ENCODE data around the gene COL27A1. TPM values are rescaled to one million over a fixed set of nuclear protein-coding genes. Genes with fewer than 3 reads are reported as not detected.

COL27A1 gene
- total and polyA plus RNA-seq, 2 experiments from 2014 or later = 10.5 to 18.0 TPM

GRCh38 chr9:114287001-114287762 is 131.8 kb downstream of the COL27A1 start:
- Histone ChIP-seq H3K4me1 (ENCODE audit: insufficient read depth) (peaks cover 7% of the 10 kb centered on the region), H3K4me2 (no peak overlapping the region), H2AFZ (no peak overlapping the region), H3F3A (replicated peaks; ENCODE audit: low read depth) (no peaks in the 10 kb centered on the region), H4K20me1 (replicated peaks; ENCODE audit: insufficient read depth) (no peaks in the 10 kb centered on the region), H3K79me2 (replicated peaks; ENCODE audit: insufficient read depth) (no peaks in the 10 kb centered on the region), H3K27ac (ENCODE audit: low read depth) (no peak overlapping the region), H3K9me2 (ENCODE audit: insufficient read depth) (no peaks in the 10 kb centered on the region), H3K36me3 (ENCODE audit: insufficient read depth) (0 out of 2 replicates have a peak, but pooled peaks cover 1% of the 10 kb centered on the region), H3K27me3 (ENCODE audit: insufficient read depth) (no peaks in the 10 kb centered on the region), H3K4me3 (no peak overlapping the region)
- peaks cover 4% of the 10 kb centered on the region; the same call in 2 of the 3 replicates for H3K36me3 Mint-ChIP-seq (ENCODE audit: low read depth)
- H3K27ac Mint-ChIP-seq = no peak overlapping the region
- DNase-seq (ENCODE audit: low spot score) (no peak), ATAC-seq (no peak)
- H3K27me3 Mint-ChIP-seq (ENCODE audit: insufficient read depth, low read depth, poor library complexity) = no peaks in the 10 kb centered on the region
- no peak overlapping the region for H3K4me3 Mint-ChIP-seq
- TF ChIP-seq CREB1 (CRISPR knock-in tag; IDR thresholded peaks at IDR 0.05; ENCODE audit: low read depth) = no peak
- 0 out of 4 replicates have a peak, but pooled peaks of 1 of the 2 experiments have one; percentile 15 for TF ChIP-seq CTCF (conservative IDR thresholded peaks at IDR 0.05; ENCODE audit: low read depth in 2 of 2)
- H3K9me3 Mint-ChIP-seq = no peaks in the 10 kb centered on the region; the same call in 2 of the 3 replicates
- H3K4me1 Mint-ChIP-seq = peaks cover 23% of the 10 kb centered on the region

- peak overlapping the region; percentile 81; the same call in 1 of the 2 replicates for H3K27ac Mint-ChIP-seq
- H3K79me2 ChIP-seq (replicated peaks; ENCODE audit: insufficient read depth) = no peaks in the 10 kb centered on the region
- no peaks in the 10 kb centered on the region for H4K20me1 ChIP-seq (replicated peaks; ENCODE audit: insufficient read depth)
- TF ChIP-seq CTCF (conservative IDR thresholded peaks at IDR 0.05; ENCODE audit: low read depth in 2 of 2) (no peak), ZNF462 (CRISPR knock-in tag; IDR thresholded peaks at IDR 0.05) (no peak), ETS1 (IDR thresholded peaks at IDR 0.05) (no peak), NANOG (IDR thresholded peaks at IDR 0.05; ENCODE audit: borderline replicate concordance) (no peak)
- no peaks in the 10 kb centered on the region for H3K27me3 Mint-ChIP-seq (ENCODE audit: insufficient read depth, low read depth, poor library complexity)
- no peak overlapping the region for H3K4me3 Mint-ChIP-seq
- H3K4me3 ChIP-seq = no peak overlapping the region
- peaks cover 23% of the 10 kb centered on the region for H3K4me1 Mint-ChIP-seq
- H3K27me3 ChIP-seq (ENCODE audit: insufficient read depth) = no peaks in the 10 kb centered on the region
- H3K4me2 ChIP-seq = no peak overlapping the region
- H3K36me3 Mint-ChIP-seq (ENCODE audit: low read depth) = peaks cover 8% of the 10 kb centered on the region
- no peak overlapping the region for H3K27ac ChIP-seq (ENCODE audit: low read depth)
- peaks cover 7% of the 10 kb centered on the region for H3K4me1 ChIP-seq (ENCODE audit: insufficient read depth)
- H2AFZ ChIP-seq = no peak overlapping the region
- no peak for DNase-seq (ENCODE audit: low spot score)
- H3K36me3 ChIP-seq (ENCODE audit: insufficient read depth) = peaks cover 7% of the 10 kb centered on the region; the same call in 1 of the 2 replicates
- no peaks in the 10 kb centered on the region; the same call in 2 of the 3 replicates for H3K9me3 Mint-ChIP-seq
- no peaks in the 10 kb centered on the region for H3F3A ChIP-seq (replicated peaks; ENCODE audit: low read depth)
- H3K9me2 ChIP-seq (ENCODE audit: insufficient read depth) = no peaks in the 10 kb centered on the region
- no peak; the same call in 2 of the 3 replicates for ATAC-seq
These were observed 132.4 kb downstream of the COL27A1 start for GRCh38 chr9:114287763-114288192.

All from GM23338 (cell line).